Mesendoderm (in vitro differentiated cells): ENCODE data around the gene EDN1.
A peak's percentile ranks its signal among the peaks of the same experiment; 100 is the strongest.
"Not testable (repeated sequence)": the region's sequence is repeated elsewhere in the genome, so short reads cannot be mapped to it uniquely, and the experiment has no call there.

Experiments used
- DNase-seq: peaks from one replicate; pipeline ENCODE4 v3.0.0; 2013
- H2AK5ac ChIP-seq: 2 replicates; pipeline ENCODE4 v1.6.1; 2013; ENCODE audit warnings: low read length, inconsistent platforms
- H2BK120ac ChIP-seq: 2 replicates; pipeline ENCODE4 v1.6.1; 2013; ENCODE audit warnings: low read depth, mild to moderate bottlenecking, low read length, moderate library complexity, mixed read lengths
- H2BK15ac ChIP-seq: replicated peaks from 2 replicates; pipeline ENCODE4 v1.6.1; 2013; ENCODE audit warnings: low read depth, mild to moderate bottlenecking, moderate library complexity
- H2BK5ac ChIP-seq: 2 replicates; pipeline ENCODE4 v1.6.1; 2013; ENCODE audit warnings: low read length, inconsistent platforms
- H3K18ac ChIP-seq: 2 replicates; pipeline ENCODE4 v1.6.1; 2013; ENCODE audit warnings: mild to moderate bottlenecking, low read length, mixed read lengths
- H3K23ac ChIP-seq: one replicate; pipeline ENCODE4 v1.6.1; 2013; ENCODE audit warnings: low read length
- H3K27ac ChIP-seq: 2 replicates; pipeline ENCODE4 v1.5.1; 2013; ENCODE audit warnings: low read depth, mild to moderate bottlenecking, inconsistent platforms, low read length, moderate library complexity
- H3K27me3 ChIP-seq: 2 replicates; pipeline ENCODE4 v1.6.1; 2013; ENCODE audit warnings: low read length, control low read depth, mild to moderate bottlenecking, inconsistent platforms; ENCODE audit not compliant: insufficient read depth, poor library complexity
- H3K36me3 ChIP-seq: 2 replicates; pipeline ENCODE4 v1.6.1; 2013; ENCODE audit warnings: low read length, inconsistent platforms; ENCODE audit not compliant: control insufficient read depth, insufficient read depth
- H3K4ac ChIP-seq: one replicate; pipeline ENCODE4 v1.6.1; 2013; ENCODE audit warnings: low read depth, mild to moderate bottlenecking, low read length, moderate library complexity
- H3K4me1 ChIP-seq: 2 replicates; pipeline ENCODE4 v1.6.1; 2013; ENCODE audit warnings: low read depth, low read length, inconsistent platforms; ENCODE audit not compliant: control insufficient read depth
- H3K4me2 ChIP-seq: 2 replicates; pipeline ENCODE4 v1.6.1; 2013; ENCODE audit warnings: low read length
- H3K4me3 ChIP-seq: 2 replicates; pipeline ENCODE4 v1.5.1; 2013; ENCODE audit warnings: mild to moderate bottlenecking, low read length
- H3K56ac ChIP-seq: one replicate; pipeline ENCODE4 v1.6.1; 2013; ENCODE audit warnings: low read length
- H3K79me1 ChIP-seq: 2 replicates; pipeline ENCODE4 v1.6.1; 2013; ENCODE audit warnings: low read length, inconsistent platforms
- H3K79me2 ChIP-seq: 2 replicates; pipeline ENCODE4 v1.6.1; 2013; ENCODE audit warnings: mild to moderate bottlenecking, low read length; ENCODE audit not compliant: control insufficient read depth, insufficient read depth
- H3K9ac ChIP-seq: 2 replicates; pipeline ENCODE4 v1.6.1; 2013; ENCODE audit warnings: low read length, inconsistent platforms
- H4K5ac ChIP-seq: one replicate; pipeline ENCODE4 v1.6.1; 2013; ENCODE audit warnings: low read length
- H4K8ac ChIP-seq: one replicate; pipeline ENCODE4 v1.6.1; 2013; ENCODE audit warnings: low read depth, mild to moderate bottlenecking, control low read depth, low read length, moderate library complexity
- WGBS: extraction: QIAGEN DNeasy Blood & Tissue Kit; methylation state at CpG from one replicate; pipeline ENCODE4 v1.1.7; 2013; ENCODE audit warnings: low lambda C conversion rate, missing lambda C conversion rate; ENCODE audit not compliant: insufficient coverage; ENCODE audit errors: extremely low coverage; 5-methylcytosine and 5-hydroxymethylcytosine counted together

The EDN1 gene

DNA sequence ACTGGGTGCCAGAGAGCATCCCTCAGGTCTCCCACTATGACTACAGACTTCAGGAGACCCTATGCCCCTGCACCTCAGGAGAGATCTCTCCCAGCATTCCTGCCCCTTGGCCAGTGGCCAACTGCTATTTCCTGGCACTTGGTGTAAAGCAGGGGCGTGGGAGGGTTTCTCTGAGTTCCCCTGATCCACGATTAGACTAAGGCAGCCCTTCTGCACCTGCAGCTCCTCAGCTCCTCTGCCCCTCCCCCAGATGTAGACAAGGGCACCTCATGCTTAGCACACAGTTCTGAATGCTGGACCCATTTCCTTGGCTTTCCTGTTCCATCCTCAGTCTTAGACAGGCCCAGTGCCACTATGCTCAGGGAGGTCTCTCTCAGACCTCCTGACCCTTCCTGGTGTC lies 28.6 kb downstream of the EDN1 start:
- H3K27me3 ChIP-seq: no peaks in the 10 kb centered on the region
- H3K4ac ChIP-seq: no peak overlapping the region
- no peak overlapping the region for H2BK15ac ChIP-seq
- no peak overlapping the region for H3K56ac ChIP-seq
- H4K5ac ChIP-seq: no peak overlapping the region
- no peak overlapping the region for H3K9ac ChIP-seq
- no peaks in the 10 kb centered on the region for H3K36me3 ChIP-seq
- no peaks in the 10 kb centered on the region for H3K79me2 ChIP-seq
- no peak overlapping the region for H3K23ac ChIP-seq
- no peak overlapping the region for H2BK120ac ChIP-seq
- H3K4me3 ChIP-seq: no peak overlapping the region
- H3K4me1 ChIP-seq: no peaks in the 10 kb centered on the region
- H3K18ac ChIP-seq: no peak overlapping the region
- no peak overlapping the region for H2AK5ac ChIP-seq
- no peak overlapping the region for H3K27ac ChIP-seq
- H2BK5ac ChIP-seq: no peak overlapping the region
- no CpG with 5 or more reads among the region's 2 CpGs for WGBS
- no peak overlapping the region for H4K8ac ChIP-seq
- no peaks in the 10 kb centered on the region for H3K79me1 ChIP-seq
- no peak for DNase-seq
- no peak overlapping the region for H3K4me2 ChIP-seq

DNA sequence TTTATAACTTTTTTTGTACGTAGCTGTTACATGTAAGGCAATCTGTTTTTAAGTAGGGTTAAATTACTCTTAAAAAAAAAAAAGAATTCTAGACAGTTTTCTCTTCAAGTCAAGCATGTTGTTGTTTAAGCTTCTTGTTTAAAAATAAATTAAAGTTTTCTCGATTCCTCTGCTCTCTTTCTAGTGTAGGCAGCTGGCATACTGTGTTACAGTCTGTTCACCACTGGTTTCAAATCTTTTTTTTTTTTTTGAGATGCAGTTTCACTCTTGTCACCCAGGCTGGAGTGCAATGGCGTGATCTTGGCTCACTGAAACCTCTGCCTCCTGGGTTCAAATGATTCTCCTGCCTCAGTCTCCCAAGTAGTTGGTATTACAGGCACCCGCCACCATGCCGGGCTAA lies 29.9 kb downstream of the EDN1 start:
- not testable (repeated sequence) for H4K8ac ChIP-seq, H3K79me2 ChIP-seq, H3K4me1 ChIP-seq, H3K18ac ChIP-seq, H2BK120ac ChIP-seq, H3K79me1 ChIP-seq, H3K36me3 ChIP-seq, H2BK5ac ChIP-seq, H3K9ac ChIP-seq, H3K27me3 ChIP-seq, H2BK15ac ChIP-seq, H3K4me3 ChIP-seq, DNase-seq, H3K4ac ChIP-seq, H2AK5ac ChIP-seq, H3K23ac ChIP-seq, H3K27ac ChIP-seq, H3K4me2 ChIP-seq, H4K5ac ChIP-seq, H3K56ac ChIP-seq
- no CpG with 5 or more reads among the region's 5 CpGs for WGBS

DNA sequence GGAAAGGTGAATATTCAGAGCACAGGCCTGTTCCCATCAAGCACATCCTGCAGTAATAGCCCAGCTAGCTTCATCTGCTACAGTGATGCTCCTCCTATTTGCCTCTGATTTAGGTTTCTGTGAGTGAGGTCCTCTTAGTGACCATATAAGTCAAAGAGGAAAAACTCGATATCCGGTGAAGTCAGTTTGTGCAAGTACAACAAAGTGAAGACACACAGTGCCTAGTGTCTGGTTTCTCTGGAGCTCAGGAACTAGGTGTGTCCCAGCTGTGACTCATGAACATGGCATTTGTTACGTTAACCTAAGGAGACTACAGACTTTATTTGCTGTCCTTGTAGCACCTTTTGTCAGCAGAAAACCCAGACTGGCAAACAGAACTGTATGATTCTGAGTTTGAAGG lies 33.9 kb downstream of the EDN1 start:
- no peak overlapping the region for H4K5ac ChIP-seq
- peaks cover 10% of the 10 kb centered on the region for H3K4me1 ChIP-seq
- H3K79me2 ChIP-seq: no peaks in the 10 kb centered on the region
- H2AK5ac ChIP-seq: no peak overlapping the region
- WGBS: no CpG with 5 or more reads among the region's 3 CpGs
- H3K4me3 ChIP-seq: no peak overlapping the region
- H3K56ac ChIP-seq: peak overlapping the region; percentile 53
- no peaks in the 10 kb centered on the region for H3K27me3 ChIP-seq
- peak; percentile 89 for DNase-seq
- no peak overlapping the region for H3K4me2 ChIP-seq
- H2BK15ac ChIP-seq: no peak overlapping the region
- H3K23ac ChIP-seq: no peak overlapping the region
- H3K18ac ChIP-seq: no peak overlapping the region
- peak overlapping the region; percentile 36 for H2BK5ac ChIP-seq
- H3K4ac ChIP-seq: no peak overlapping the region
- no peak overlapping the region for H4K8ac ChIP-seq
- H2BK120ac ChIP-seq: no peak overlapping the region
- H3K36me3 ChIP-seq: no peaks in the 10 kb centered on the region
- H3K27ac ChIP-seq: peak overlapping the region; percentile 55
- no peaks in the 10 kb centered on the region for H3K79me1 ChIP-seq
- H3K9ac ChIP-seq: no peak overlapping the region

GRCh38 chr6:12324748-12325147 lies 34.6 kb downstream of the EDN1 start:
- H4K8ac ChIP-seq: no peak overlapping the region
- H3K4me1 ChIP-seq: peaks cover 10% of the 10 kb centered on the region
- H3K4me2 ChIP-seq: no peak overlapping the region
- H3K4me3 ChIP-seq: no peak overlapping the region
- no peaks in the 10 kb centered on the region for H3K27me3 ChIP-seq
- H2BK15ac ChIP-seq: no peak overlapping the region
- no peak overlapping the region for H3K9ac ChIP-seq
- H2AK5ac ChIP-seq: no peak overlapping the region
- no peak overlapping the region for H3K18ac ChIP-seq
- no peaks in the 10 kb centered on the region for H3K79me1 ChIP-seq
- H3K56ac ChIP-seq: no peak overlapping the region
- H3K27ac ChIP-seq: no peak overlapping the region
- no peaks in the 10 kb centered on the region for H3K36me3 ChIP-seq
- peak; percentile 92 for DNase-seq
- no peak overlapping the region for H3K23ac ChIP-seq
- H3K4ac ChIP-seq: no peak overlapping the region
- H2BK5ac ChIP-seq: no peak overlapping the region
- H4K5ac ChIP-seq: no peak overlapping the region
- no peak overlapping the region for H2BK120ac ChIP-seq
- no peaks in the 10 kb centered on the region for H3K79me2 ChIP-seq

- DNase-seq: peak; percentile 26
- H3K23ac ChIP-seq: no peak overlapping the region
- no peak overlapping the region for H2BK5ac ChIP-seq
- H3K79me2 ChIP-seq: no peaks in the 10 kb centered on the region
- H3K18ac ChIP-seq: no peak overlapping the region
- H3K27me3 ChIP-seq: no peaks in the 10 kb centered on the region
- no peak overlapping the region for H2BK15ac ChIP-seq
- no peak overlapping the region for H4K5ac ChIP-seq
- no peaks in the 10 kb centered on the region for H3K36me3 ChIP-seq
- no peak overlapping the region for H4K8ac ChIP-seq
- no peak overlapping the region for H3K9ac ChIP-seq
- H3K4me2 ChIP-seq: no peak overlapping the region
- H2BK120ac ChIP-seq: no peak overlapping the region
- H3K4me3 ChIP-seq: no peak overlapping the region
- no peak overlapping the region for H3K4ac ChIP-seq
- no peak overlapping the region for H3K56ac ChIP-seq
- peaks cover 10% of the 10 kb centered on the region for H3K4me1 ChIP-seq
- H3K79me1 ChIP-seq: no peaks in the 10 kb centered on the region
- WGBS: no CpG with 5 or more reads among the region's 3 CpGs
- no peak overlapping the region for H3K27ac ChIP-seq
- no peak overlapping the region for H2AK5ac ChIP-seq
Observed at GRCh38 chr6:12325872-12326271, 35.7 kb downstream of the EDN1 start.

DNA sequence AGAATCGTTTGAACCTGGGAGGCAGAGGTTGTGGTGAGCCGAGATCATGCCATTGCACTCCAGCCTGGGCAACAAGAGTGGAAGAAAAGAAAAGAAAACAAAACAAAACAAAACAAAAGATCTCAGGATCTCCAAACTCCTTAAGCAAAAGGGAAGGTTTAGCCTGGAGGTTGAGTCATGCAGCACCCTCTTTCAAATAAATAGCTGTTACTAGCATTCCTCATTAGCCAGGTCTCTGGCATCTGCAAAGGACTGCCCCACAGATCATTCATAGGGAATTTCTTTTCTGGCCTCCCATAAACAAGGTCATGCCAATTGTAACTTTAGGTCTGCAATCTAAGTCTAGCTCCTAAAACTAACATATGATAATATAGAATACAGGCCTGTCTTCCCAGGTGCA lies 37.2 kb downstream of the EDN1 start:
- Histone ChIP-seq H2AK5ac (no peak overlapping the region), H3K4me1 (peaks cover 10% of the 10 kb centered on the region), H3K27ac (no peak overlapping the region), H3K4me3 (no peak overlapping the region), H2BK5ac (no peak overlapping the region), H2BK15ac (no peak overlapping the region), H3K56ac (no peak overlapping the region), H3K23ac (no peak overlapping the region), H3K4me2 (no peak overlapping the region), H3K79me1 (no peaks in the 10 kb centered on the region), H3K18ac (no peak overlapping the region), H2BK120ac (no peak overlapping the region), H3K9ac (no peak overlapping the region), H3K36me3 (no peaks in the 10 kb centered on the region), H4K5ac (no peak overlapping the region), H3K79me2 (no peaks in the 10 kb centered on the region), H4K8ac (no peak overlapping the region), H3K4ac (no peak overlapping the region), H3K27me3 (no peaks in the 10 kb centered on the region)
- WGBS: no CpG with 5 or more reads among the region's 2 CpGs
- no peak for DNase-seq
